Astrocyte (in vitro differentiated cells and primary cell): ENCODE measurements around the gene CCDC57. TPM values are rescaled to one million over a fixed set of nuclear protein-coding genes. Genes with fewer than 3 reads are reported as not detected.
A peak's percentile ranks its signal among the peaks of the same experiment; 100 is the strongest.

ENCODE experiments used
- DNase-seq: peaks from one replicate; pipeline ENCODE4 v3.0.0-alpha.2; 2010; ENCODE audit warnings: low read depth
- FAIRE-seq: peaks from 2 replicates; lab custom pipeline; 2011; peaks lifted over from hg19 to GRCh38; lab: Jason Lieb, UNC
- H2AFZ ChIP-seq: 2 replicates; pipeline ENCODE4 v1.6.0; 2012; ENCODE audit warnings: low read depth, low read length, inconsistent platforms
- H3K27ac ChIP-seq: 2 replicates; pipeline ENCODE4 v1.5.1; 2011; ENCODE audit warnings: low read depth, low read length, inconsistent platforms
- H3K27me3 ChIP-seq: 2 replicates; pipeline ENCODE4 v1.6.0; 2011; ENCODE audit warnings: low read length, inconsistent platforms; ENCODE audit not compliant: insufficient read depth
- H3K36me3 ChIP-seq: 2 replicates; pipeline ENCODE4 v1.5.1; 2011; ENCODE audit warnings: low read length, inconsistent platforms; ENCODE audit not compliant: insufficient read depth
- H3K4me1 ChIP-seq: 2 replicates; pipeline ENCODE4 v1.5.1; 2011; ENCODE audit warnings: low read length, inconsistent platforms; ENCODE audit not compliant: insufficient read depth
- H3K4me2 ChIP-seq: 2 replicates; pipeline ENCODE4 v1.6.0; 2012; ENCODE audit warnings: low read length, inconsistent platforms
- H3K4me3 ChIP-seq: 2 replicates; pipeline ENCODE4 v1.5.1; 2011; ENCODE audit warnings: low read depth, mild to moderate bottlenecking, low read length, inconsistent platforms; ENCODE audit not compliant: insufficient read depth
- H3K79me2 ChIP-seq: 2 replicates; pipeline ENCODE4 v1.6.0; 2012; ENCODE audit warnings: mild to moderate bottlenecking, low read length, inconsistent platforms; ENCODE audit not compliant: insufficient read depth
- H3K9ac ChIP-seq: 2 replicates; pipeline ENCODE4 v1.6.0; 2012; ENCODE audit warnings: mild to moderate bottlenecking, low read length, inconsistent platforms
- H3K9me3 ChIP-seq: 2 replicates; pipeline ENCODE4 v1.5.1; 2012; ENCODE audit warnings: low read depth, mild to moderate bottlenecking, low read length, inconsistent platforms; ENCODE audit not compliant: insufficient read depth
- H4K20me1 ChIP-seq: 2 replicates; pipeline ENCODE4 v1.6.0; 2012; ENCODE audit warnings: low read length, inconsistent platforms; ENCODE audit not compliant: insufficient read depth
- H3K27ac Mint-ChIP-seq: one replicate; pipeline ENCODE4 v1.8.0; 2021; ENCODE audit warnings: mild to moderate bottlenecking, mixed read lengths; ENCODE audit not compliant: unreplicated experiment
- H3K27me3 Mint-ChIP-seq: one replicate; pipeline ENCODE4 v1.8.0; 2021; ENCODE audit warnings: low read depth, mixed read lengths; ENCODE audit not compliant: unreplicated experiment
- H3K36me3 Mint-ChIP-seq: one replicate; pipeline ENCODE4 v1.8.0; 2021; ENCODE audit warnings: low read depth, mixed read lengths; ENCODE audit not compliant: unreplicated experiment
- H3K4me1 Mint-ChIP-seq: one replicate; pipeline ENCODE4 v1.8.0; 2021; ENCODE audit warnings: low read depth, mixed read lengths; ENCODE audit not compliant: unreplicated experiment
- H3K4me3 Mint-ChIP-seq: one replicate; pipeline ENCODE4 v1.8.0; 2021; ENCODE audit warnings: mild to moderate bottlenecking, moderate library complexity, mixed read lengths; ENCODE audit not compliant: unreplicated experiment
- H3K9me3 Mint-ChIP-seq: one replicate; pipeline ENCODE4 v1.8.0; 2021; ENCODE audit warnings: mild to moderate bottlenecking, mixed read lengths; ENCODE audit not compliant: unreplicated experiment
- CTCF ChIP-seq: IDR thresholded peaks from 2 replicates; pipeline ENCODE4 v1.5.1; 2011; ENCODE audit warnings: low read depth, mild to moderate bottlenecking, inconsistent platforms, low read length, moderate library complexity; ENCODE audit not compliant: insufficient read depth
- EZH2 ChIP-seq: IDR thresholded peaks from 2 replicates; pipeline ENCODE4 v1.6.1; 2012; ENCODE audit warnings: mild to moderate bottlenecking, low read length, inconsistent platforms; ENCODE audit not compliant: insufficient read depth
- total RNA-seq: library from RNA; stranded (reverse); gene quantifications from 2 replicates; pipeline ENCODE4 v1.2.1, GENCODE V29; 2021

CCDC57 gene
- total RNA-seq, 1 donor from 2014 or later = 20.4 TPM

- no peaks in the 10 kb centered on the region for H3K9me3 Mint-ChIP-seq
These were observed 40.0 kb downstream of the CCDC57 start for GRCh38 chr17:82172486-82173160.

GRCh38 chr17:82171750-82172375 lies 40.8 kb downstream of the CCDC57 start:
- Histone ChIP-seq H2AFZ (no peak overlapping the region), H3K79me2 (no peaks in the 10 kb centered on the region), H3K4me3 (no peak overlapping the region), H3K9me3 (no peaks in the 10 kb centered on the region), H3K4me1 (no peaks in the 10 kb centered on the region), H3K27me3 (no peaks in the 10 kb centered on the region), H3K36me3 (no peaks in the 10 kb centered on the region), H3K9ac (no peak overlapping the region), H4K20me1 (no peaks in the 10 kb centered on the region), H3K4me2 (no peak overlapping the region), H3K27ac (no peak overlapping the region)
- Mint-ChIP-seq H3K36me3 (peaks cover 51% of the 10 kb centered on the region), H3K4me1 (no peaks in the 10 kb centered on the region), H3K9me3 (no peaks in the 10 kb centered on the region), H3K27ac (no peak overlapping the region), H3K27me3 (peaks cover 33% of the 10 kb centered on the region), H3K4me3 (no peak overlapping the region)
- FAIRE-seq = no peak
- DNase-seq = no peak
- TF ChIP-seq EZH2 = no peak
- no peak for TF ChIP-seq CTCF

More at GRCh38 chr17:82172486-82173160, 40.0 kb downstream of the CCDC57 start:
- Mint-ChIP-seq H3K4me3 (peak overlapping the region; percentile 73), H3K4me1 (no peaks in the 10 kb centered on the region), H3K36me3 (peaks cover 48% of the 10 kb centered on the region), H3K27me3 (peaks cover 33% of the 10 kb centered on the region), H3K27ac (no peak overlapping the region)
- Histone ChIP-seq H4K20me1 (no peaks in the 10 kb centered on the region), H3K27ac (no peak overlapping the region), H3K4me2 (no peak overlapping the region), H3K27me3 (no peaks in the 10 kb centered on the region), H3K79me2 (no peaks in the 10 kb centered on the region), H2AFZ (no peak overlapping the region), H3K36me3 (no peaks in the 10 kb centered on the region), H3K9ac (no peak overlapping the region), H3K4me1 (no peaks in the 10 kb centered on the region), H3K4me3 (no peak overlapping the region), H3K9me3 (no peaks in the 10 kb centered on the region)
- FAIRE-seq = no peak
- TF ChIP-seq EZH2 (no peak), CTCF (no peak)
- DNase-seq = no peak

GRCh38 chr17:82170412-82170961 lies 42.2 kb downstream of the CCDC57 start:
- Histone ChIP-seq H4K20me1 (no peaks in the 10 kb centered on the region), H3K9ac (no peak overlapping the region), H3K36me3 (no peaks in the 10 kb centered on the region), H3K27ac (no peak overlapping the region), H2AFZ (no peak overlapping the region), H3K79me2 (no peaks in the 10 kb centered on the region), H3K4me1 (no peaks in the 10 kb centered on the region), H3K27me3 (no peaks in the 10 kb centered on the region), H3K4me3 (no peak overlapping the region), H3K4me2 (no peak overlapping the region), H3K9me3 (no peaks in the 10 kb centered on the region)
- no peaks in the 10 kb centered on the region for H3K9me3 Mint-ChIP-seq
- H3K27ac Mint-ChIP-seq = no peak overlapping the region
- no peaks in the 10 kb centered on the region for H3K4me1 Mint-ChIP-seq
- FAIRE-seq (no peak), DNase-seq (no peak)
- peaks cover 44% of the 10 kb centered on the region for H3K36me3 Mint-ChIP-seq
- TF ChIP-seq CTCF (no peak), EZH2 (no peak)
- H3K4me3 Mint-ChIP-seq = no peak overlapping the region
- peaks cover 22% of the 10 kb centered on the region for H3K27me3 Mint-ChIP-seq
